B cell (primary cell): ENCODE measurements around the gene CELF2. TPM values are rescaled to one million over a fixed set of nuclear protein-coding genes. Genes with fewer than 3 reads are reported as not detected.

Source experiments
- ATAC-seq: fragments of 200-7000 bp; cut with Tn5 transposase; one replicate; pipeline ENCODE4 v1.10.0; 2021; ENCODE audit warnings: low read depth, mild to moderate bottlenecking, moderate number of reproducible peaks, moderate library complexity
- CTCF ChIA-PET: fragments of 350-600 bp; sonication (Branson Sonifier 250); formaldehyde crosslinking; loops from one replicate; lab custom pipeline; 2021; ENCODE audit warnings: antibody characterized with exemption, inconsistent platforms; lab: Charles Lee
- POLR2A ChIA-PET: fragments of 350-600 bp; sonication (Branson Sonifier 250); formaldehyde crosslinking; loops from one replicate; lab custom pipeline; 2021; ENCODE audit warnings: antibody characterized with exemption; lab: Charles Lee
- DNase-seq: peaks from one replicate; pipeline ENCODE4 v3.0.0; 2013
- H2AFZ ChIP-seq: 2 replicates; pipeline ENCODE4 v1.6.1; 2012; ENCODE audit warnings: mild to moderate bottlenecking, low read depth, low read length; ENCODE audit not compliant: insufficient read depth, poor library complexity, severe bottlenecking
- H3K27ac ChIP-seq, 2 donors: 1 replicate in 1 of 2; 2 replicates in 1 of 2; pipeline ENCODE4 v1.5.1; 2012 to 2013; ENCODE audit warnings: low read length in 2 of 2, mild to moderate bottlenecking in 2 of 2, moderate library complexity in 1 of 2
- H3K27me3 ChIP-seq, 4 experiments: fragments of 200-600 bp in 1 of 4; sonication (generic) in 1 of 4; replicated peaks in 1 of 4; 1 replicate in 2 of 4; 2 replicates in 2 of 4; pipeline versions ENCODE4 v1.6.1 to v1.7.0; 2013 to 2016; ENCODE audit warnings: low read length in 3 of 4, mild to moderate bottlenecking in 2 of 4, mixed read lengths in 1 of 4, moderate library complexity in 1 of 4; ENCODE audit not compliant: insufficient read depth in 4 of 4, control insufficient read depth in 3 of 4; ENCODE audit errors: control extremely low read depth in 1 of 4
- H3K36me3 ChIP-seq, 2 experiments: replicated peaks in 1 of 2; 1 replicate in 1 of 2; 2 replicates in 1 of 2; pipeline versions ENCODE4 v1.6.1 to v1.7.1; 2013; ENCODE audit warnings: low read length in 1 of 2; ENCODE audit not compliant: insufficient read depth in 2 of 2, control insufficient read depth in 1 of 2; ENCODE audit errors: control extremely low read depth in 1 of 2, extremely low read depth in 1 of 2
- H3K4me1 ChIP-seq, 2 donors: fragments of 200-600 bp in 1 of 2; sonication (generic) in 1 of 2; 1 replicate in 1 of 2; 2 replicates in 1 of 2; pipeline versions ENCODE4 v1.5.1 to v1.6.1; 2013 to 2017; ENCODE audit warnings: low read length in 2 of 2; ENCODE audit not compliant: control insufficient read depth in 2 of 2, insufficient read depth in 2 of 2
- H3K4me2 ChIP-seq: replicated peaks from 2 replicates; pipeline ENCODE3; 2012; ENCODE audit warnings: mild to moderate bottlenecking, low read depth, low read length; ENCODE audit not compliant: poor library complexity, severe bottlenecking
- H3K4me3 ChIP-seq, 5 experiments: fragments of 200-600 bp in 1 of 5; sonication (generic) in 1 of 5; 1 replicate in 3 of 5; 2 replicates in 2 of 5; pipeline versions ENCODE4 v1.5.1 to v1.7.0; 2011 to 2016; ENCODE audit warnings: low read length in 4 of 5, mild to moderate bottlenecking in 4 of 5, low read depth in 2 of 5, control low read depth in 1 of 5, moderate library complexity in 1 of 5; ENCODE audit not compliant: insufficient read depth in 1 of 5; ENCODE audit errors: control extremely low read depth in 1 of 5, extremely low read depth in 1 of 5
- H3K79me2 ChIP-seq: fragments of 200-600 bp; sonication (generic); one replicate; pipeline ENCODE4 v1.6.0; 2016; ENCODE audit warnings: low read length; ENCODE audit not compliant: control insufficient read depth, insufficient read depth
- H3K9ac ChIP-seq: fragments of 200-600 bp; sonication (generic); 2 replicates; pipeline ENCODE4 v1.6.1; 2017; ENCODE audit warnings: mild to moderate bottlenecking, low read length, moderate library complexity
- H3K9me3 ChIP-seq, 3 donors: one replicate each; pipeline versions ENCODE4 v1.6.1 to v1.7.1; 2013; ENCODE audit warnings: low read length in 2 of 3; ENCODE audit not compliant: control insufficient read depth in 2 of 3, insufficient read depth in 1 of 3; ENCODE audit errors: control extremely low read depth in 1 of 3
- H4K20me1 ChIP-seq: 2 replicates; pipeline ENCODE4 v1.6.0; 2012; ENCODE audit warnings: mild to moderate bottlenecking, low read length; ENCODE audit not compliant: insufficient read depth, control insufficient read depth, poor library complexity, severe bottlenecking
- H3K27ac Mint-ChIP-seq: one replicate; pipeline ENCODE4 v1.8.0; 2021; ENCODE audit warnings: mixed read lengths
- H3K27me3 Mint-ChIP-seq: one replicate; pipeline ENCODE4 v1.8.0; 2021; ENCODE audit warnings: mixed read lengths
- H3K4me1 Mint-ChIP-seq: one replicate; pipeline ENCODE4 v1.8.0; 2021; ENCODE audit warnings: mixed read lengths
- H3K4me3 Mint-ChIP-seq: one replicate; pipeline ENCODE4 v1.8.0; 2021; ENCODE audit warnings: mixed read lengths
- H3K9me3 Mint-ChIP-seq: one replicate; pipeline ENCODE4 v1.8.0; 2022; ENCODE audit warnings: mixed read lengths; ENCODE audit not compliant: insufficient read depth
- CTCF ChIP-seq: fragments of 200-600 bp; IDR thresholded peaks from one replicate; pipeline ENCODE4 v1.8.0; 2022; ENCODE audit warnings: antibody characterized with exemption, mild to moderate bottlenecking
- EZH2 ChIP-seq: IDR thresholded peaks from 2 replicates; pipeline ENCODE4 v1.6.1; 2012; ENCODE audit warnings: borderline replicate concordance, low read depth, mild to moderate bottlenecking, moderate library complexity, low read length; ENCODE audit not compliant: insufficient read depth, poor library complexity, severe bottlenecking
- WGBS: methylation state at CpG from one replicate; pipeline ENCODE4 v1.1.5; 2013; ENCODE audit warnings: missing lambda C conversion rate; ENCODE audit not compliant: insufficient coverage; 5-methylcytosine and 5-hydroxymethylcytosine counted together
- intact Hi-C: fragments of 100-400 bp; cut with micrococcal nuclease; formaldehyde crosslinking; loops from one replicate; pipeline ENCODE4 v1.10.0; 2022
- polyA plus RNA-seq: library from polyadenylated mRNA; depleted of rRNA; stranded (reverse); fragments of >200 nt; gene quantifications from 2 replicates; pipeline ENCODE4 v1.2.3, GENCODE V29; 2012
- total RNA-seq, 2 donors: library from RNA; stranded (reverse); fragments of 120-200 nt in 1 of 2; gene quantifications; 1 replicate in 1 of 2; 2 replicates in 1 of 2; pipeline versions ENCODE4 v1.2.3 to v1.2.4, GENCODE V29; 2013 to 2022

Gene CELF2
- total and polyA plus RNA-seq, 2 donors (not counting 1 experiment from before 2014, with no cell fraction given): 59.5 to 112 TPM

DNA sequence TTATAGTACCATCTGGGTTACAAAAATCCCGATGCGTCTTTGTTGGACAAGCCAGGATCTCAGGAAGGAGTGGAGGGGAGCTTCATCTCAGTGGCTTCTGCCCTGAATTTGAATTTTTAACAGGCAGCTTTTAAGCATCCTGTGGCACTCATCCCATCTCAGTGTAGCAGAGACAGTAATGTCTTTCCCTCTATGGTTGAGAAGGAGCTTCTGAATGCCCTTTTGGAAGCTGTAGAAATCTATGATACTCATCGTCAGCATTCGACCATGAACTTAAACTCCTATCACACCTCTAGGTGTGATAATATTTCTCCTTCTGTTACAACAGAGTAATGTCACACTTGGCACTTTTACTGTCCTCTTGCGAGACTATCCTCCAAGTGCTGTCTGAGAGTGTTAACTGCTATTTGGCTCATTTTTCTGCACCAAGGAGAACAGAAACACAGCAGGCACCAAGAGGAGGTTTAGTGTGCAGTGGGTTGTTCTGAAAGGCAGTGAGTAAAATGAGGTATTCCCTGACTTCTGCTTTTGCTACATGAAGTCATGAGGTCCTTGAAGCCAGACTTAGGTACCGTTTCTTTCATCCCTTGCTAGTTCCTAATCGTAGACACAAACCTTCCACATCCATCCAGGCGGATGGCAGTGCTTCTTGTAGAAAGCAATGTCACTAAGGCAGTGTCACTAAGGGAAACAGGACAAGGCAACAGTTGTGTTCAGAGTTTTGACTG lies 177.4 kb downstream of the CELF2 start:
- Histone ChIP-seq H3K4me1 (peaks cover 65 to 76% of the 10 kb centered on the region in 2 donors), H3K27me3 (no peaks in the 10 kb centered on the region), H3K9me3 (no peaks in the 10 kb centered on the region), H3K27ac (peak overlapping the region in 1 of 2 donors; percentile 48), H2AFZ (no peak overlapping the region), H3K36me3 (peaks cover 10 to 58% of the 10 kb centered on the region in 2 experiments), H3K4me3 (no peak overlapping the region), H3K9ac (no peak overlapping the region), H4K20me1 (peaks cover 94% of the 10 kb centered on the region), H3K79me2 (peaks cover 100% of the 10 kb centered on the region), H3K4me2 (peak overlapping the region; percentile 5)
- POLR2A ChIA-PET: interaction anchor here (0.6 to 2.3 kb wide), 2 partner anchors 17 to 50 kb away, joined by 3 to 5 read pairs; no protein-coding TSS in a partner anchor
- Mint-ChIP-seq H3K9me3 (no peaks in the 10 kb centered on the region), H3K4me3 (peak overlapping the region; percentile 81), H3K4me1 (peaks cover 89% of the 10 kb centered on the region), H3K27me3 (no peaks in the 10 kb centered on the region), H3K27ac (peak overlapping the region; percentile 95)
- peak; percentile 53 for DNase-seq
- ATAC-seq: peak; percentile 48
- CTCF ChIA-PET: interaction anchor here (0.9 to 1.3 kb wide), 2 partner anchors 13 to 82 kb away, joined by 3 read pairs; no protein-coding TSS in a partner anchor
- intact Hi-C loops: loop anchor here (5.0 kb wide), 1 partner anchor 47 kb away; no protein-coding TSS in a partner anchor
- TF ChIP-seq EZH2 (no peak), CTCF (no peak)
- WGBS: 60% methylated on average over 1 of the region's 8 CpGs

DNA sequence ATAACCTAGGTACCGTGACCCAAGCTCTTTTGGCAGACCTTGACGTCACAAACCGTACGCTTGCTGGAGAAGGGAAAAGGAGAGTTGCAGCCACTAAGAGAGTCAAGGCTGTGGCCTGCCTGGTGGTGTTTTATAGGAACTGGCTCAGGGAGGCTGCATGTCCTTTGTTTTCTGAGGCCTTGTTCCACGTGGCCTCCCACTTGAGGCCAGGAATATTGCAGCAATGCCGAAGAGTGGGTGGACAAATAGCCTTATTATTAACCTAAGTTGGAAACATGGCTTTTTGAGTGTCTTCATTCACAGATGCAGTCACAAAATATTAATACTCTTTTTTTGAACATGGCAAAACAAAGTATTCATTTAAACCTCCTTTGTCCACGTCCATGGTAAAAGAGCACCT lies 178.0 kb downstream of the CELF2 start:
- peak overlapping the region in 1 of 2 donors; percentile 48 for H3K27ac ChIP-seq
- no peak for DNase-seq
- H3K4me1 ChIP-seq: peaks cover 61 to 74% of the 10 kb centered on the region in 2 donors
- TF ChIP-seq EZH2: no peak
- no peak for TF ChIP-seq CTCF
- Mint-ChIP-seq H3K27me3 (no peaks in the 10 kb centered on the region), H3K4me1 (peaks cover 91% of the 10 kb centered on the region), H3K9me3 (no peaks in the 10 kb centered on the region), H3K27ac (peak overlapping the region; percentile 95), H3K4me3 (peak overlapping the region; percentile 81)
- intact Hi-C loops: loop anchor here (2.0 to 5.0 kb wide), 2 partner anchors 13 to 47 kb away; no protein-coding TSS in a partner anchor
- H3K4me2 ChIP-seq: peak overlapping the region; percentile 5
- no peak for ATAC-seq
- WGBS: 96% methylated on average over 4 of the region's 7 CpGs
- no peak overlapping the region for H3K9ac ChIP-seq
- H3K36me3 ChIP-seq: peaks cover 7 to 59% of the 10 kb centered on the region in 2 experiments
- H3K27me3 ChIP-seq: no peaks in the 10 kb centered on the region
- H3K79me2 ChIP-seq: peaks cover 100% of the 10 kb centered on the region
- H3K9me3 ChIP-seq: no peaks in the 10 kb centered on the region
- peaks cover 94% of the 10 kb centered on the region for H4K20me1 ChIP-seq
- POLR2A ChIA-PET: interaction anchor here (2.3 kb wide), 1 partner anchor 17 kb away, joined by 5 read pairs; no protein-coding TSS in a partner anchor
- H3K4me3 ChIP-seq: no peak overlapping the region
- H2AFZ ChIP-seq: no peak overlapping the region
- CTCF ChIA-PET: interaction anchor here (0.6 to 1.0 kb wide), 2 partner anchors 20 to 31 kb away, joined by 3 read pairs; no protein-coding TSS in a partner anchor
